CD4-positive, alpha-beta memory T cell (primary cell): Measurements from ENCODE around the gene FAM110D. TPM values are rescaled to one million over a fixed set of nuclear protein-coding genes. Genes with fewer than 3 reads are reported as not detected.

Experiments used
- CTCF ChIA-PET: fragments of 350-600 bp; sonication (Branson Sonifier 250); formaldehyde crosslinking; loops from one replicate; lab custom pipeline; 2021; ENCODE audit warnings: inconsistent platforms; ENCODE audit not compliant: partially characterized antibody; lab: Charles Lee
- POLR2A ChIA-PET: fragments of 350-600 bp; sonication (Branson Sonifier 250); formaldehyde crosslinking; loops from one replicate; lab custom pipeline; 2021; ENCODE audit not compliant: partially characterized antibody; lab: Charles Lee
- DNase-seq, 5 donors: peaks; one replicate each; pipeline versions ENCODE4 v3.0.0 to v3.0.0-alpha.2; 2020 to 2022; ENCODE audit warnings: mixed read lengths in 1 of 5
- H3K27ac ChIP-seq: one replicate; pipeline ENCODE4 v1.7.0; 2013; ENCODE audit warnings: low read depth, low read length
- H3K27me3 ChIP-seq: 2 replicates; pipeline ENCODE4 v1.7.0; 2013; ENCODE audit warnings: mild to moderate bottlenecking, low read length, moderate library complexity; ENCODE audit not compliant: insufficient read depth
- H3K36me3 ChIP-seq: 2 replicates; pipeline ENCODE4 v1.7.0; 2013; ENCODE audit warnings: mild to moderate bottlenecking, low read length, moderate library complexity; ENCODE audit not compliant: insufficient read depth
- H3K4me1 ChIP-seq: 2 replicates; pipeline ENCODE4 v1.7.0; 2013; ENCODE audit warnings: mild to moderate bottlenecking, low read length, moderate library complexity; ENCODE audit not compliant: insufficient read depth
- H3K4me3 ChIP-seq, 2 donors: one replicate each; pipeline ENCODE4 v1.7.0; 2013; ENCODE audit warnings: low read length in 2 of 2, mild to moderate bottlenecking in 1 of 2
- H3K9me3 ChIP-seq, 2 donors: one replicate each; pipeline ENCODE4 v1.7.0; 2013; ENCODE audit warnings: low read length in 2 of 2, control low read depth in 1 of 2; ENCODE audit not compliant: control insufficient read depth in 1 of 2
- H3K27ac Mint-ChIP-seq, 7 donors: one replicate each; pipeline ENCODE4 v1.8.0; 2020 to 2021; ENCODE audit warnings: mixed read lengths in 7 of 7, mild to moderate bottlenecking in 6 of 7, inconsistent platforms in 3 of 7, moderate library complexity in 3 of 7
- H3K27me3 Mint-ChIP-seq, 2 donors: one replicate each; pipeline ENCODE4 v1.8.0; 2020 to 2021; ENCODE audit warnings: mixed read lengths in 2 of 2
- H3K36me3 Mint-ChIP-seq, 2 donors: one replicate each; pipeline ENCODE4 v1.8.0; 2020 to 2021; ENCODE audit warnings: mixed read lengths in 2 of 2, inconsistent platforms in 1 of 2, mild to moderate bottlenecking in 1 of 2
- H3K4me1 Mint-ChIP-seq, 4 donors: one replicate each; pipeline ENCODE4 v1.8.0; 2020 to 2021; ENCODE audit warnings: mixed read lengths in 4 of 4, mild to moderate bottlenecking in 1 of 4
- H3K4me3 Mint-ChIP-seq, 8 donors: one replicate each; pipeline ENCODE4 v1.8.0; 2020 to 2021; ENCODE audit warnings: mixed read lengths in 8 of 8, mild to moderate bottlenecking in 7 of 8, moderate library complexity in 6 of 8, inconsistent platforms in 3 of 8
- H3K9me3 Mint-ChIP-seq, 8 donors: one replicate each; pipeline ENCODE4 v1.8.0; 2020 to 2021; ENCODE audit warnings: mixed read lengths in 8 of 8, mild to moderate bottlenecking in 5 of 8, inconsistent platforms in 3 of 8, moderate library complexity in 1 of 8
- intact Hi-C: fragments of 100-400 bp; cut with micrococcal nuclease; formaldehyde crosslinking; loops from one replicate; pipeline ENCODE4 v1.15.1; 2023
- polyA plus RNA-seq, 2 donors: library from polyadenylated mRNA; unstranded; fragments of 300-500 nt; fragmentation: Illumina TruSeq; gene quantifications; one replicate each; pipeline ENCODE4 v1.2.3, GENCODE V29; 2021
- total RNA-seq, 2 experiments: library from RNA; stranded (reverse); gene quantifications; one replicate each; pipeline ENCODE4 v1.2.3, GENCODE V29; 2021

Gene FAM110D
- total and polyA plus RNA-seq, 4 experiments from 2014 or later, result not detected

GRCh38 chr1:26145960-26146294 is 13.0 kb upstream of the FAM110D start:
- Mint-ChIP-seq H3K36me3 (no peaks in the 10 kb centered on the region), H3K4me3 (no peak overlapping the region), H3K27ac (no peak overlapping the region), H3K9me3 (no peaks in the 10 kb centered on the region), H3K4me1 (peaks cover 4 to 7% (median 5%) of the 10 kb centered on the region in 4 donors), H3K27me3 (peaks cover 6 to 8% of the 10 kb centered on the region in 2 donors)
- Histone ChIP-seq H3K4me3 (no peak overlapping the region), H3K27me3 (no peaks in the 10 kb centered on the region), H3K9me3 (no peaks in the 10 kb centered on the region), H3K27ac (no peak overlapping the region), H3K36me3 (no peaks in the 10 kb centered on the region), H3K4me1 (peaks cover 8% of the 10 kb centered on the region)
- intact Hi-C loops, result loop anchor here (1.0 to 5.0 kb wide), 5 partner anchors 18 to 249 kb away; no protein-coding TSS in a partner anchor
- CTCF ChIA-PET, result interaction anchor here (1.2 to 12.7 kb wide), 20 partner anchors 17 to 272 kb away, joined by 3 to 296 read pairs (median 5); partner anchors contain the start of genes CEP85, PDIK1L and ZNF593
- POLR2A ChIA-PET, result interaction anchor here (0.6 to 4.1 kb wide), 6 partner anchors 19 to 130 kb away, joined by 3 to 48 read pairs (median 10); no protein-coding TSS in a partner anchor
- no peak for DNase-seq

- CTCF ChIA-PET, result no interaction called here
- intact Hi-C loops, result loop anchor here (5.0 kb wide), 1 partner anchor 252 kb away; no protein-coding TSS in a partner anchor
- H3K9me3 Mint-ChIP-seq, result no peaks in the 10 kb centered on the region
- no peak overlapping the region for H3K4me3 Mint-ChIP-seq
- peaks cover 4 to 7% (median 5%) of the 10 kb centered on the region in 4 donors for H3K4me1 Mint-ChIP-seq
- POLR2A ChIA-PET, result no interaction called here
- no peaks in the 10 kb centered on the region for H3K27me3 ChIP-seq
- no peaks in the 10 kb centered on the region for H3K9me3 ChIP-seq
- no peak overlapping the region for H3K27ac Mint-ChIP-seq
- H3K36me3 Mint-ChIP-seq, result no peaks in the 10 kb centered on the region
- H3K27ac ChIP-seq, result no peak overlapping the region
- no peak overlapping the region for H3K4me3 ChIP-seq
- peaks cover 8% of the 10 kb centered on the region for H3K4me1 ChIP-seq
- no peak for DNase-seq
- H3K36me3 ChIP-seq, result no peaks in the 10 kb centered on the region
- peaks cover 12 to 13% of the 10 kb centered on the region in 2 donors for H3K27me3 Mint-ChIP-seq
These were observed 10.0 kb upstream of the FAM110D start for GRCh38 chr1:26148887-26149286.

GRCh38 chr1:26153966-26154532 is 4.8 kb upstream of the FAM110D start:
- H3K36me3 ChIP-seq, result no peaks in the 10 kb centered on the region
- no peaks in the 10 kb centered on the region for H3K9me3 ChIP-seq
- H3K4me1 Mint-ChIP-seq, result peaks cover 0 to 6% (median under 1%) of the 10 kb centered on the region in 4 donors
- DNase-seq, result no peak
- H3K4me1 ChIP-seq, result no peaks in the 10 kb centered on the region
- H3K4me3 Mint-ChIP-seq, result no peak overlapping the region
- no peaks in the 10 kb centered on the region for H3K36me3 Mint-ChIP-seq
- H3K27ac ChIP-seq, result no peak overlapping the region
- H3K4me3 ChIP-seq, result no peak overlapping the region
- CTCF ChIA-PET, result interaction anchor here (0.6 to 2.3 kb wide), 5 partner anchors 9 to 243 kb away, joined by 3 to 6 read pairs (median 4); partner anchors contain the start of genes C1orf232 and ZNF593
- H3K9me3 Mint-ChIP-seq, result no peaks in the 10 kb centered on the region
- no peaks in the 10 kb centered on the region for H3K27me3 ChIP-seq
- intact Hi-C loops, result no loop called here
- POLR2A ChIA-PET, result no interaction called here
- H3K27me3 Mint-ChIP-seq, result peaks cover 22 to 28% of the 10 kb centered on the region in 2 donors
- no peak overlapping the region for H3K27ac Mint-ChIP-seq

- H3K4me3 ChIP-seq, result no peak overlapping the region
- ChIA-PET POLR2A (interaction anchor here (0.9 to 1.0 kb wide), 2 partner anchors 15 to 29 kb away, joined by 3 read pairs; partner anchors contain the start of gene ZNF593), CTCF (interaction anchor here (0.6 to 2.3 kb wide), 5 partner anchors 9 to 242 kb away, joined by 3 to 6 read pairs (median 3); partner anchors contain the start of gene ZNF593)
- Mint-ChIP-seq H3K27me3 (peaks cover 20 to 35% of the 10 kb centered on the region in 2 donors), H3K4me1 (peaks cover 0 to 6% (median under 1%) of the 10 kb centered on the region in 4 donors), H3K4me3 (no peak overlapping the region), H3K27ac (no peak overlapping the region), H3K9me3 (no peaks in the 10 kb centered on the region), H3K36me3 (no peaks in the 10 kb centered on the region)
- intact Hi-C loops, result no loop called here
- H3K36me3 ChIP-seq, result no peaks in the 10 kb centered on the region
- no peaks in the 10 kb centered on the region for H3K27me3 ChIP-seq
- H3K27ac ChIP-seq, result no peak overlapping the region
- no peaks in the 10 kb centered on the region for H3K4me1 ChIP-seq
- no peaks in the 10 kb centered on the region for H3K9me3 ChIP-seq
- no peak for DNase-seq
These were observed 4.1 kb upstream of the FAM110D start for GRCh38 chr1:26154750-26155149.

- Histone ChIP-seq H3K36me3 (no peaks in the 10 kb centered on the region), H3K4me3 (no peak overlapping the region), H3K9me3 (no peaks in the 10 kb centered on the region), H3K27ac (no peak overlapping the region), H3K27me3 (no peaks in the 10 kb centered on the region), H3K4me1 (no peaks in the 10 kb centered on the region)
- DNase-seq, result no peak
- Mint-ChIP-seq H3K4me3 (no peak overlapping the region), H3K36me3 (no peaks in the 10 kb centered on the region), H3K4me1 (peaks cover 0 to 6% (median under 1%) of the 10 kb centered on the region in 4 donors), H3K9me3 (no peaks in the 10 kb centered on the region), H3K27ac (peak overlapping the region in 1 of 7 donors; percentile 37), H3K27me3 (peaks cover 20 to 34% of the 10 kb centered on the region in 2 donors)
- ChIA-PET CTCF (interaction anchor here (0.7 to 1.3 kb wide), 4 partner anchors 8 to 120 kb away, joined by 3 to 4 read pairs (median 4); partner anchors contain the start of gene ZNF593), POLR2A (interaction anchor here (0.9 to 1.0 kb wide), 2 partner anchors 14 to 30 kb away, joined by 3 read pairs; partner anchors contain the start of gene ZNF593)
- intact Hi-C loops, result no loop called here
These were observed 3.3 kb upstream of the FAM110D start for GRCh38 chr1:26155370-26156284.

- POLR2A ChIA-PET, result no interaction called here
- CTCF ChIA-PET, result interaction anchor here (0.7 to 2.1 kb wide), 5 partner anchors 11 to 121 kb away, joined by 3 to 10 read pairs (median 5); partner anchors contain the start of gene ZNF593
- H3K4me3 ChIP-seq, result no peak overlapping the region
- Mint-ChIP-seq H3K4me1 (peaks cover 0 to 6% (median under 1%) of the 10 kb centered on the region in 4 donors), H3K36me3 (no peaks in the 10 kb centered on the region), H3K27me3 (peaks cover 17 to 30% of the 10 kb centered on the region in 2 donors), H3K4me3 (no peak overlapping the region), H3K9me3 (no peaks in the 10 kb centered on the region), H3K27ac (peak overlapping the region in 1 of 7 donors; percentile 47)
- H3K36me3 ChIP-seq, result no peaks in the 10 kb centered on the region
- intact Hi-C loops, result no loop called here
- no peak for DNase-seq
- H3K27ac ChIP-seq, result no peak overlapping the region
- no peaks in the 10 kb centered on the region for H3K9me3 ChIP-seq
- H3K4me1 ChIP-seq, result no peaks in the 10 kb centered on the region
- no peaks in the 10 kb centered on the region for H3K27me3 ChIP-seq
These were observed 2.4 kb upstream of the FAM110D start for GRCh38 chr1:26156285-26157038.
